Smooth muscle cell of the pulmonary artery (primary cell): Measurements from ENCODE around the gene KCND3. TPM values are rescaled to one million over a fixed set of nuclear protein-coding genes. Genes with fewer than 3 reads are reported as not detected.

ENCODE experiments used
- total RNA-seq: library from RNA; depleted of rRNA; stranded (reverse); fragments of >200 nt; gene quantifications from 2 replicates; pipeline ENCODE4 v1.2.3, GENCODE V29; 2014

KCND3 gene
- 0.53 and 4.0 TPM in 2 replicates for total RNA-seq

DNA sequence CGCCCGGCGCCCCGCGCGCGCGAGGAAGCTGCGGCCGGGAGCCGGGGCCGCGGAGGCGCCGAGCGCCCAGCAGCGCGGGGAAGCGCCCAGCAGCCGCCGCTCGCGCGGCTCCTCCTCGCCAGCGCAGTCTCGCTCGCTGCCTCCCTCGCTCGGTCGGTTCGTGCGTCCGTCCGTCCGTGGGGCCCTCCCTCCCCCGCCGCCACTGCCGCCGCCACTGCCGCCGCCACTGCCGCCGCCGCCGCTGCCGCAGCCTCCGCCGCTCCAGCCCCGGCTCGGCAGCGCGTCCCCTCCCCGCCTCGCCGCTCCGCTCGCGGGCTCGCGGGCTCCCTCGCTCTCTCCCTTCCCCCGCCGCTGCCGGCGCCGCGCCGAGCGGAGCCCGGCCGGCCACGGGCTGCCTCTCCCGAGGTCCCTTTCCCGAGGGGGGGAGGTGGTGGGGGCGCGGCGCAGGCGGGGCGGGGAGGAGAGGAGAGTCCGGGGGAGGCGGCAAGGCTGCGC, at the start of gene KCND3:
Gene KCND3, minus strand, starts transcription at position 138 of the 495 bp plus-strand sequence.

DNA sequence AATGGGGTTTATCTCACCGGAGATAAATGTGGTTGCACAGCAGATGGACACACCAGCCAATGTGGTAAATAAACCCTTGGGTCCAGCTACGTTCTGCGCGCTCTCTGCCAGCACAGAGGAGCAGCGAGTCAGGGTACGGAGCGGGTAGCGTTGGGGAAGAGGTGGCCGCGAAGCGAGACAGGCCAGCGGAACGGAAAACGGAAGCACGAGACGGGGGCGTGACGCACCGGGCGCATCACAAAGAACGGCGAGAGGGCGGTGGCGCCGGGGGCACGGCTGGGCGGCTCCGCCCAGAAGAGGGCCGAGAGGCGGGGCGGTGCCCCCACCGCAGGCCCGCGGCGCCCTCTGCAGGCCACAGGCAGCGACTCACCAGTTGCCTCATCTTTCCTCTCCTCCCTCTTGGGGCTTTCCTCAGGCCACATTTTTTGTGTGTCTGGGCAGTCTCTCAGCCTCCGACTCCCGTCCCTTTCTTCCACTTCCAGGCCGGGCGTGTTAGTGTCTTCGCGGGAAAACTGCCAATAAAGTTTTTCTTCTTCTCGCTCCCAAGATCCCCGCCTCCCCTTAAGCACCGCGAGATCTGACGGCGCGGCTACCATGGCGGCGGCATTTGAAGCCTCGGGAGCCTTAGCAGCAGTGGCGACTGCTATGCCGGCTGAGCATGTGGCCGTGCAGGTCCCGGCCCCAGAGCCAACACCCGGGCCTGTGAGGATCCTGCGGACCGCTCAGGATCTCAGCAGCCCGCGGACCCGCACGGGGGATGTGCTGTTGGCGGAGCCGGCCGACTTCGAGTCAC, 233.9 kb downstream of the KCND3 start, which contains the start of gene DDX20:
Gene DDX20, plus strand, starts transcription at position 571 of the 793 bp plus-strand sequence. Its CDS starts 24 bp downstream, at position 595.

DNA sequence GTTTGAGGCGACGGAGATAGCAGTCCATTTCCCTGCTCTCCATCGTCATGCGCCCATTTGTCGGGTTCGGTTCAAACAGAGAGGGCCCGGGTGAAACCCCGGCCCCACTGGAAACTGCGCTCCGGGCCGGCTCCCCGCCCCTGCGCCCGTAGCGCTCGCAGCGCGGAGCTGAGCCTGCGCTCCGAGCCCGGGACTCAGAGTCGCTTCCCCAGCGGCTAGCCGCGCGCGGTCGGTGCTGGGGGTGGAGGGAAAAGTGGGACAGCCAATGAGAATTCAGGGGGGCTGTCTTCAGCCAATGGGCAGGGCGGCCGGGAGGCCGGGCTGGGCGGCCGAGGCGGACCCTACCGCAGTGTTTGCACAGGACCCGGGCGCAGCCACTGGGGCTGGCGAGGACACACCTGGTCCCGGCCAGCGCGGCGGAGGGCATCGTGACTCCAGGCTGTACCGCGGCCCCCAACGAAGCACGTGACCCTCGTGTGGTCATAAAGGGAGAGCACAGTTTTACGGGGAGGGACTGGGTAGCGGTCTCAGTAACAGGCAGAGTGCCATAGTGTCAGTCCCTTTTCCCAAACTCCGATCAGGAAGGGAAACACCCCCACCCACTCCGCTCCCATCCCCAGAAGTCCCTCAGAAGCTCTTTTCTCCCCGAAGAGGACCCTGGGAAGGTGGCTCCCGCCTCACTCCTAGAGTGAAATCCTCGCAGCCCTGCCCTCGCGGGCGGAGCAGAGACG, 250.1 kb downstream of the KCND3 start, which contains the start of gene INKA2:
Gene INKA2, minus strand, starts transcription at position 202 of the 731 bp plus-strand sequence. Its CDS starts 153 bp downstream, at position 49.

Other genes starting within 250 kb of the KCND3 start
- gene DDX20, start 233.8 kb downstream of the KCND3 start, total RNA-seq: 10.8 and 16.6 TPM in 2 replicates